HepG2 (cell line): ENCODE measurements around the gene C7orf57. TPM values are rescaled to one million over a fixed set of nuclear protein-coding genes. Genes with fewer than 3 reads are reported as not detected.

Source experiments
- ATAC-seq: fragments of 200-7000 bp; cut with Tn5 transposase; 3 replicates; pipeline ENCODE4 v1.9.1; 2020; ENCODE audit warnings: mild to moderate bottlenecking, moderate library complexity
- BruUV-seq: library from RNA; stranded (reverse); fragments of 400-500 nt; replicated peaks from 2 replicates; lab custom pipeline; 2021; lab: Mats Ljungman, UMichigan
- CTCF ChIA-PET: fragments of 300-600 bp; formaldehyde crosslinking; extraction: SDS; loops from one replicate; lab custom pipeline; 2021; ENCODE audit warnings: low total read pairs, inconsistent platforms, low intra/inter-chr PET ratio; lab: Yijun Ruan, JAX
- POLR2A ChIA-PET: fragments of 350-600 bp; sonication (Branson Sonifier 250); formaldehyde crosslinking; loops from one replicate; lab custom pipeline; 2020; ENCODE audit warnings: antibody characterized with exemption, inconsistent platforms; lab: Yijun Ruan, JAX
- DNase-seq: peaks from one replicate; pipeline ENCODE4 v3.0.0-alpha.2; 2015; ENCODE audit warnings: low spot score
- FAIRE-seq: peaks from 3 replicates; lab custom pipeline; 2011; peaks lifted over from hg19 to GRCh38; lab: Jason Lieb, UNC
- H2AFZ ChIP-seq: one replicate; pipeline ENCODE4 v1.6.1; 2011; ENCODE audit warnings: low read length, inconsistent platforms
- H3K27ac ChIP-seq: fragments of 300-600 bp; 3 replicates; pipeline ENCODE4 v1.8.0; 2011; ENCODE audit warnings: mixed run types, mild to moderate bottlenecking, mixed read lengths, low read length, inconsistent platforms; ENCODE audit not compliant: insufficient read depth; ENCODE audit errors: extremely low read length
- H3K27me3 ChIP-seq, 2 experiments: fragments of 200-600 bp in 1 of 2; 2 replicates in 1 of 2; 3 replicates in 1 of 2; pipeline versions ENCODE4 v1.6.0 to v1.8.0; 2011; ENCODE audit warnings: low read length in 2 of 2, mild to moderate bottlenecking in 2 of 2, moderate library complexity in 2 of 2, inconsistent platforms in 1 of 2; ENCODE audit not compliant: insufficient read depth in 2 of 2, control insufficient read depth in 1 of 2
- H3K36me3 ChIP-seq, 2 experiments: fragments of 200-600 bp in 1 of 2; replicated peaks in 1 of 2; 2 replicates in 1 of 2; 3 replicates in 1 of 2; pipeline versions ENCODE4 v1.5.1 to v1.8.0; 2011; ENCODE audit warnings: low read length in 2 of 2, inconsistent platforms in 1 of 2; ENCODE audit not compliant: insufficient read depth in 2 of 2, control insufficient read depth in 1 of 2
- H3K4me1 ChIP-seq: 2 replicates; pipeline ENCODE4 v1.5.1; 2012; ENCODE audit warnings: low read length, inconsistent platforms; ENCODE audit not compliant: insufficient read depth
- H3K4me2 ChIP-seq: 2 replicates; pipeline ENCODE4 v1.6.0; 2011; ENCODE audit warnings: low read depth, low read length, inconsistent platforms
- H3K4me3 ChIP-seq, 3 experiments: fragments of 200-600 bp in 1 of 3; sonication (generic), shearing (Covaris generic) in 1 of 3; replicated peaks in 1 of 3; 2 replicates each; pipeline ENCODE4 v1.5.1; 2011 to 2016; ENCODE audit warnings: low read length in 3 of 3, inconsistent platforms in 2 of 3, low read depth in 2 of 3, mild to moderate bottlenecking in 2 of 3, control low read depth in 1 of 3, mixed read lengths in 1 of 3; ENCODE audit not compliant: insufficient read depth in 1 of 3
- H3K79me2 ChIP-seq: one replicate; pipeline ENCODE4 v1.6.1; 2011; ENCODE audit warnings: low read length, inconsistent platforms; ENCODE audit not compliant: insufficient read depth
- H3K9ac ChIP-seq: 2 replicates; pipeline ENCODE4 v1.6.0; 2011; ENCODE audit warnings: mild to moderate bottlenecking, low read depth, low read length, inconsistent platforms; ENCODE audit not compliant: insufficient read depth
- H3K9me3 ChIP-seq: 2 replicates; pipeline ENCODE4 v1.5.1; 2012; ENCODE audit warnings: mild to moderate bottlenecking, low read length
- H4K20me1 ChIP-seq: 2 replicates; pipeline ENCODE4 v1.6.0; 2011; ENCODE audit warnings: inconsistent platforms, mild to moderate bottlenecking, low read length, moderate library complexity; ENCODE audit not compliant: insufficient read depth
- CEBPZ ChIP-seq: IDR thresholded peaks from 2 replicates; pipeline ENCODE4 v1.6.1; 2012; ENCODE audit warnings: low read length, improper control_type of control experiment
- E2F5 ChIP-seq: sonication (generic); formaldehyde crosslinking; conservative IDR thresholded peaks from 2 replicates; pipeline ENCODE4 v1.4.0; 2020; ENCODE audit warnings: missing genetic modification reagents
- EEA1 ChIP-seq: sonication (generic); formaldehyde crosslinking; IDR thresholded peaks from 2 replicates; pipeline ENCODE4 v1.5.1; 2020; ENCODE audit warnings: mild to moderate bottlenecking, missing genetic modification reagents, borderline replicate concordance
- FOXO1 ChIP-seq: sonication (generic); formaldehyde crosslinking; IDR thresholded peaks from 2 replicates; pipeline ENCODE4 v1.4.0; 2020; ENCODE audit warnings: missing genetic modification reagents
- HINFP ChIP-seq: sonication (generic); formaldehyde crosslinking; IDR thresholded peaks from 2 replicates; pipeline ENCODE4 v1.4.0; 2020; ENCODE audit warnings: low read depth, mild to moderate bottlenecking, missing genetic modification reagents
- ZBTB38 ChIP-seq: sonication (generic); formaldehyde crosslinking; IDR thresholded peaks from 2 replicates; pipeline ENCODE4 v1.5.1; 2020; ENCODE audit warnings: mild to moderate bottlenecking, missing genetic modification reagents
- ZNF362 ChIP-seq: sonication (generic); formaldehyde crosslinking; IDR thresholded peaks from 2 replicates; pipeline ENCODE4 v1.4.0; 2020; ENCODE audit warnings: missing genetic modification reagents, mild to moderate bottlenecking, borderline replicate concordance
- WGBS: methylation state at CpG from one replicate; pipeline ENCODE4 v1.1.6; 2017; ENCODE audit warnings: low lambda C conversion rate; 5-methylcytosine and 5-hydroxymethylcytosine counted together
- in situ Hi-C: cut with HindIII; loops from 2 replicates; pipeline ENCODE4 v1.10.0; 2017; ENCODE audit warnings: low pct_unique_long_range_greater_than_20kb; ENCODE audit not compliant: extremely low pct_ligation_motif_present
- intact Hi-C: fragments of 100-400 bp; cut with micrococcal nuclease; formaldehyde crosslinking; loops from one replicate; pipeline ENCODE4 v1.10.0; 2022; ENCODE audit not compliant: unreplicated experiment
- polyA plus RNA-seq, 8 experiments: library from polyadenylated mRNA; depleted of rRNA in 3 of 8; stranded (reverse) in 7 of 8; unstranded in 1 of 8; fragments of >200 nt; fragmentation: Illumina TruSeq in 4 of 8; extraction: Trizol in 4 of 8; gene quantifications; 2 replicates each; pipeline versions ENCODE4 v1.2.1 to v1.2.3, GENCODE V29; 2011 to 2016; ENCODE audit warnings: low read depth in 4 of 8, missing spikeins in 1 of 8, mixed read lengths in 1 of 8; ENCODE audit not compliant: insufficient read depth in 1 of 8
- total RNA-seq, 5 experiments: library from RNA; depleted of rRNA; stranded (reverse); fragments of >200 nt; fragmentation: Illumina TruSeq; extraction: Trizol; gene quantifications; 2 replicates each; pipeline ENCODE4 v1.2.3, GENCODE V29; 2016; ENCODE audit warnings: low read depth in 1 of 5

C7orf57 gene
- total and polyA plus RNA-seq, 2 of the 13 experiments (the other 11 are each of a cell fraction or from before 2014, with no cell fraction given), result not detected

GRCh38 chr7:48090095-48090805 is 54.9 kb downstream of the C7orf57 start (continued):
- TF ChIP-seq CEBPZ (no peak), ZBTB38 (CRISPR knock-in tag) (0 out of 2 replicates have a peak, but pooled peaks have one; percentile 52)
- TF ChIP-seq, all 625 proteins: peak for 3

GRCh38 chr7:48091506-48092433 is 56.4 kb downstream of the C7orf57 start:
- H3K36me3 ChIP-seq, result peaks cover 3 to 8% of the 10 kb centered on the region in 2 experiments; a peak in 3 of 5 replicates
- CTCF ChIA-PET, result no interaction called here
- H3K79me2 ChIP-seq, result no peaks in the 10 kb centered on the region
- no TSS peak for BruUV-seq
- ATAC-seq (no peak), FAIRE-seq (no peak), DNase-seq (no peak)
- H3K27ac ChIP-seq, result no peak overlapping the region
- H3K27me3 ChIP-seq, result no peaks in the 10 kb centered on the region
- peaks cover 36% of the 10 kb centered on the region for H3K4me1 ChIP-seq
- no peaks in the 10 kb centered on the region for H4K20me1 ChIP-seq
- H3K4me2 ChIP-seq, result no peak overlapping the region
- in situ Hi-C loops (no loop called here), intact Hi-C loops (no loop called here)
- H2AFZ ChIP-seq, result no peak overlapping the region
- POLR2A ChIA-PET, result no interaction called here
- H3K9ac ChIP-seq, result no peak overlapping the region
- 90% methylated on average over 9 of the region's 10 CpGs for WGBS
- no peaks in the 10 kb centered on the region for H3K9me3 ChIP-seq
- no peak overlapping the region for H3K4me3 ChIP-seq
- no peak for TF ChIP-seq E2F5
- TF ChIP-seq EEA1, result no peak
- TF ChIP-seq HINFP (CRISPR knock-in tag), result no peak
- TF ChIP-seq ZNF362 (CRISPR knock-in tag), result no peak
- no peak for TF ChIP-seq FOXO1 (CRISPR knock-in tag)
